DMS53 treated with DMSO at 0.1 percent for 48 hours (cell line): ENCODE data around the gene C9orf50.

Experiments
- DNase-seq: peaks from one replicate; lab custom pipeline; 2025; ENCODE audit not compliant: unreplicated experiment; lab: John Stamatoyannopoulos, UW

Gene C9orf50

GRCh38 chr9:129631674-129632129 is 10.8 kb upstream of the C9orf50 start:
- DNase-seq: no peak

GRCh38 chr9:129630967-129631673 is 10.2 kb upstream of the C9orf50 start:
- no peak for DNase-seq

GRCh38 chr9:129629251-129629820 is 8.4 kb upstream of the C9orf50 start:
- DNase-seq: no peak

GRCh38 chr9:129628709-129629108 is 7.8 kb upstream of the C9orf50 start:
- no peak for DNase-seq

- no peak for DNase-seq
Measured at GRCh38 chr9:129627556-129628440, 6.9 kb upstream of the C9orf50 start.

- DNase-seq: no peak
Measured at GRCh38 chr9:129626625-129627284, 5.9 kb upstream of the C9orf50 start.

- peak; percentile 61 for DNase-seq
Measured at GRCh38 chr9:129626079-129626624, 5.3 kb upstream of the C9orf50 start, which contains the start of gene NTMT1. Gene NTMT1, plus strand, starts transcription at chr9:129626163. Its CDS starts 6,541 bp downstream, at chr9:129632704.

GRCh38 chr9:129624947-129625346 is 4.0 kb upstream of the C9orf50 start:
- peak; percentile 18 for DNase-seq

GRCh38 chr9:129624168-129624759 is 3.4 kb upstream of the C9orf50 start:
- peak; percentile 23 for DNase-seq

GRCh38 chr9:129623331-129623730 is 2.4 kb upstream of the C9orf50 start:
- no peak for DNase-seq

- DNase-seq: no peak
Measured at GRCh38 chr9:129619787-129620668, 873 bp downstream of the C9orf50 start.

GRCh38 chr9:129617167-129617566 is 3.7 kb downstream of the C9orf50 start:
- peak; percentile 55 for DNase-seq

- no peak for DNase-seq
Measured at GRCh38 chr9:129615407-129616285, 5.3 kb downstream of the C9orf50 start.

- no peak for DNase-seq
Measured at GRCh38 chr9:129614932-129615331, 6.0 kb downstream of the C9orf50 start.

- DNase-seq: no peak
Measured at GRCh38 chr9:129613520-129614175, 7.3 kb downstream of the C9orf50 start.

GRCh38 chr9:129612815-129613519 is 7.9 kb downstream of the C9orf50 start:
- no peak for DNase-seq

GRCh38 chr9:129612123-129612522 is 8.8 kb downstream of the C9orf50 start:
- no peak for DNase-seq
